SU-DHL-6 (cell line): ENCODE measurements around the gene DIAPH2.

Experiments
- H2AFZ ChIP-seq: fragments of 200-600 bp; sonication (generic); 2 replicates; pipeline ENCODE4 v1.6.1; 2014; ENCODE audit warnings: low read depth, mild to moderate bottlenecking, moderate library complexity, mixed read lengths, antibody characterized with exemption, low read length; ENCODE audit not compliant: severe bottlenecking
- H3F3A ChIP-seq: fragments of 200-600 bp; shearing (Covaris generic); 2 replicates; pipeline ENCODE4 v1.6.0; 2016; ENCODE audit warnings: antibody characterized with exemption, mild to moderate bottlenecking; ENCODE audit not compliant: insufficient read depth
- H3K27ac ChIP-seq: fragments of 200-600 bp; sonication (generic); 2 replicates; pipeline ENCODE4 v1.5.1; 2016; ENCODE audit warnings: low read depth, mild to moderate bottlenecking, low read length, moderate library complexity, mixed read lengths
- H3K27me3 ChIP-seq: fragments of 200-600 bp; sonication (generic), shearing (Covaris generic); 2 replicates; pipeline ENCODE4 v1.6.0; 2014; ENCODE audit warnings: mild to moderate bottlenecking, low read length
- H3K36me3 ChIP-seq: fragments of 200-600 bp; sonication (generic); 2 replicates; pipeline ENCODE4 v1.6.1; 2014; ENCODE audit warnings: mild to moderate bottlenecking, low read length, mixed read lengths
- H3K4me2 ChIP-seq: fragments of 300-600, 200-600 bp; shearing (Covaris generic), sonication (generic); 2 replicates; pipeline ENCODE4 v1.6.0; 2014; ENCODE audit warnings: low read length, low read depth, mild to moderate bottlenecking; ENCODE audit not compliant: poor library complexity, severe bottlenecking
- H3K4me3 ChIP-seq: fragments of 200-600 bp; sonication (generic); 2 replicates; pipeline ENCODE4 v1.5.1; 2014; ENCODE audit warnings: antibody characterized with exemption, low read length, mild to moderate bottlenecking, mixed read lengths; ENCODE audit not compliant: insufficient read depth, poor library complexity, severe bottlenecking
- H3K79me2 ChIP-seq: fragments of 200-600 bp; sonication (generic); 2 replicates; pipeline ENCODE4 v1.6.1; 2014; ENCODE audit warnings: mild to moderate bottlenecking, low read length, moderate library complexity; ENCODE audit not compliant: insufficient read depth
- H3K9ac ChIP-seq: fragments of 200-600 bp; sonication (generic); 2 replicates; pipeline ENCODE4 v1.7.0; 2014; ENCODE audit warnings: mild to moderate bottlenecking, low read length
- H3K9me2 ChIP-seq: fragments of 200-600 bp; sonication (generic); replicated peaks from 2 replicates; pipeline ENCODE4 v1.6.1; 2014; ENCODE audit warnings: low read length; ENCODE audit not compliant: insufficient read depth
- H3K9me3 ChIP-seq: fragments of 200-600 bp; sonication (generic); 2 replicates; pipeline ENCODE4 v1.6.1; 2014; ENCODE audit warnings: low read length, mixed read lengths; ENCODE audit not compliant: insufficient read depth
- H4K20me1 ChIP-seq: fragments of 200-600 bp; sonication (generic); 2 replicates; pipeline ENCODE4 v1.6.1; 2014; ENCODE audit warnings: low read depth, mild to moderate bottlenecking, antibody characterized with exemption, low read length, moderate library complexity, mixed read lengths
- EZH2phosphoT487 ChIP-seq: fragments of 200-600 bp; sonication (generic), shearing (Covaris generic); conservative IDR thresholded peaks from 2 replicates; pipeline ENCODE4 v1.6.1; 2018; ENCODE audit warnings: mild to moderate bottlenecking, antibody characterized with exemption, low read length, moderate library complexity, mixed read lengths
- TF ChIP-seq, protein P1 (sequence below): fragments of 200-600 bp; sonication (generic); IDR thresholded peaks from one replicate; pipeline ENCODE4 v1.5.1; 2017; ENCODE audit warnings: antibody characterized with exemption, mild to moderate bottlenecking, low read length, moderate library complexity; ENCODE audit not compliant: insufficient read depth, poor library complexity, severe bottlenecking

DIAPH2 gene

DNA sequence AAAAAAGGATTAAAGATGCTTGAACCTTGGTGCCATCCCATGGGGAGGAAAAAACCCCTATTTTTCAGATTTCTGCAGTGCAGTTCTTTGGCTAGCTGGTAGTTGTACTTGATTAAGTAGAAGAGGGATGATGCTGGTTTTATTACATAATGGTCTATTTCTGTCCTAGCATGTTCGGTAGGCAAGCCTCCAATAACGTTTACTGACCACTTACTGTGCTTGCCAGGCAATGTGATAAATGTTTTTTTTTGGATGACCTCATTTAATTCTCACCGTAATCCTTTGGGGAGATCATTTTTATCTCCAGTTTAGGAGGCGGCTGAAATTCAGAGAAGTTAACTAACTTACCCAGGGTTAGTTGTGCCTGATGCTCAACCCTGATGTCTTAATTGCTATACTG is 106.9 kb downstream of the DIAPH2 start:
- H3K4me2 ChIP-seq: no peak overlapping the region
- H3K36me3 ChIP-seq: no peaks in the 10 kb centered on the region
- no peak overlapping the region for H3K9ac ChIP-seq
- no peaks in the 10 kb centered on the region for H4K20me1 ChIP-seq
- H3F3A ChIP-seq: no peaks in the 10 kb centered on the region
- H2AFZ ChIP-seq: no peak overlapping the region
- H3K27me3 ChIP-seq: no peaks in the 10 kb centered on the region
- H3K27ac ChIP-seq: no peak overlapping the region
- H3K9me2 ChIP-seq: no peaks in the 10 kb centered on the region
- TF ChIP-seq, protein P1, sequence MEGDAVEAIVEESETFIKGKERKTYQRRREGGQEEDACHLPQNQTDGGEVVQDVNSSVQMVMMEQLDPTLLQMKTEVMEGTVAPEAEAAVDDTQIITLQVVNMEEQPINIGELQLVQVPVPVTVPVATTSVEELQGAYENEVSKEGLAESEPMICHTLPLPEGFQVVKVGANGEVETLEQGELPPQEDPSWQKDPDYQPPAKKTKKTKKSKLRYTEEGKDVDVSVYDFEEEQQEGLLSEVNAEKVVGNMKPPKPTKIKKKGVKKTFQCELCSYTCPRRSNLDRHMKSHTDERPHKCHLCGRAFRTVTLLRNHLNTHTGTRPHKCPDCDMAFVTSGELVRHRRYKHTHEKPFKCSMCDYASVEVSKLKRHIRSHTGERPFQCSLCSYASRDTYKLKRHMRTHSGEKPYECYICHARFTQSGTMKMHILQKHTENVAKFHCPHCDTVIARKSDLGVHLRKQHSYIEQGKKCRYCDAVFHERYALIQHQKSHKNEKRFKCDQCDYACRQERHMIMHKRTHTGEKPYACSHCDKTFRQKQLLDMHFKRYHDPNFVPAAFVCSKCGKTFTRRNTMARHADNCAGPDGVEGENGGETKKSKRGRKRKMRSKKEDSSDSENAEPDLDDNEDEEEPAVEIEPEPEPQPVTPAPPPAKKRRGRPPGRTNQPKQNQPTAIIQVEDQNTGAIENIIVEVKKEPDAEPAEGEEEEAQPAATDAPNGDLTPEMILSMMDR: no peak
- TF ChIP-seq EZH2phosphoT487: no peak
- no peaks in the 10 kb centered on the region for H3K79me2 ChIP-seq
- H3K9me3 ChIP-seq: no peaks in the 10 kb centered on the region
- no peak overlapping the region for H3K4me3 ChIP-seq

DNA sequence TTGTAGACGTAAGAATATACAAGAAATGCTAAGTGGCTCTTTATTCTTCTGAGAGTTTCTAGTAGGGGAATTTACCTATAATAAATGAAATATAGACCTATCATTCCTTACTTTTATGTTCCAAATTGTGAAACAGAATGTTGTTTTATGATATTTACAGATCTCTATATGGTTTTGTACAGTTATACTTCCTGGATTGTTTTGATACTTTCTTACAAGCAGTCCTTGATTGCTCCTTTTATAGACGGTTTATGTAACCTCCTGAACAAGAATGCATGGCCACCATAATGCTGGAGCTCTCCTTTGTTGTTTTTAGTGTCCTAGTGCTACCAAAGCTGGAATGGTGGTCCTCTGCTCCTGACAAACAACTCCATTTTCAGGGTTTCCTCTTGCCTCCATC is 107.4 kb downstream of the DIAPH2 start:
- no peak for TF ChIP-seq EZH2phosphoT487
- TF ChIP-seq, protein P1: no peak
- Histone ChIP-seq H4K20me1 (no peaks in the 10 kb centered on the region), H3K4me2 (no peak overlapping the region), H3K9me2 (no peaks in the 10 kb centered on the region), H2AFZ (no peak overlapping the region), H3K9ac (no peak overlapping the region), H3K27ac (no peak overlapping the region), H3K4me3 (no peak overlapping the region), H3F3A (no peaks in the 10 kb centered on the region), H3K79me2 (no peaks in the 10 kb centered on the region), H3K36me3 (no peaks in the 10 kb centered on the region), H3K27me3 (no peaks in the 10 kb centered on the region), H3K9me3 (no peaks in the 10 kb centered on the region)

DNA sequence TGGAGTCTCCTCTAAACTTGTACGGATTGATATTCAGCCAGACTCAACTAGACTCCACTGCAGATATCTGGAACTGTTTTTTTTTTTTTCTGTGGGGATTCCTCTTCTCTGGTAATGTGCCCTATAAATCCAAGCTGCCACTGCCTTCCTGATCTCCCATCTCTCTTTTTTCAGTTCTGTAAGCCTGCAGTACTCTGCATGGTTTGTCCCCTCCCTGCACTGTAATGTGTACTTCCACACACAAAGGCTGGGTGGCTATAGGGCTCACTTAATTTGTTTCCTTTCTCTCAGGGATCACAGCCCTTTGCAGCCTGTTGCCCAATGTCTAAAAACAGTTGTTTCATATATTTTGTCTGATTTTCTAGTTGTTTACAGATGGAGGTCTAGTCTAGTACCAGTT is 114.3 kb downstream of the DIAPH2 start:
- Histone ChIP-seq H3K27ac (no peak overlapping the region), H3K4me3 (no peak overlapping the region), H2AFZ (no peak overlapping the region), H4K20me1 (no peaks in the 10 kb centered on the region), H3K4me2 (no peak overlapping the region), H3K79me2 (no peaks in the 10 kb centered on the region), H3K9ac (no peak overlapping the region), H3F3A (no peaks in the 10 kb centered on the region), H3K9me2 (no peaks in the 10 kb centered on the region), H3K27me3 (no peaks in the 10 kb centered on the region), H3K9me3 (no peaks in the 10 kb centered on the region), H3K36me3 (no peaks in the 10 kb centered on the region)
- TF ChIP-seq EZH2phosphoT487: no peak
- TF ChIP-seq, protein P1: no peak
